BLaER1 treated with 17β-estradiol and CSF1 and Interleukin-3, amounts not matched to agents 10 nM and 100 nM (cell line): ENCODE results near the gene GPAM.

Experiments
- H3K27ac ChIP-seq, 11 experiments: shearing (Covaris generic); formaldehyde crosslinking; 2 replicates each; pipeline ENCODE4 v1.8.1; 2022
- H3K27me3 ChIP-seq, 11 experiments: shearing (Covaris generic); formaldehyde crosslinking; 2 replicates each; pipeline ENCODE4 v1.8.1; 2022
- H3K36me3 ChIP-seq, 11 experiments: shearing (Covaris generic); formaldehyde crosslinking; 2 replicates each; pipeline ENCODE4 v1.8.1; 2022
- H3K4me1 ChIP-seq, 10 experiments: shearing (Covaris generic); formaldehyde crosslinking; 2 replicates each; pipeline ENCODE4 v1.8.1; 2022
- H3K4me2 ChIP-seq, 11 experiments: shearing (Covaris generic); formaldehyde crosslinking; 2 replicates each; pipeline ENCODE4 v1.8.1; 2022
- H3K4me3 ChIP-seq, 10 experiments: shearing (Covaris generic); formaldehyde crosslinking; 2 replicates each; pipeline ENCODE4 v1.8.1; 2022
- H3K9ac ChIP-seq, 11 experiments: shearing (Covaris generic); formaldehyde crosslinking; 2 replicates each; pipeline ENCODE4 v1.8.1; 2022
- H3K9me3 ChIP-seq, 11 experiments: shearing (Covaris generic); formaldehyde crosslinking; replicated peaks in 1 of 11; 2 replicates each; pipeline ENCODE4 v1.8.1; 2022
- H4K20me1 ChIP-seq, 11 experiments: shearing (Covaris generic); formaldehyde crosslinking; 2 replicates each; pipeline ENCODE4 v1.8.1; 2022
- Cebpa-rat ChIP-seq, 11 experiments: shearing (Covaris generic); IDR thresholded peaks; 2 replicates each; pipeline ENCODE4 v1.8.1; 2022

Gene GPAM

GRCh38 chr10:112227331-112227987, 43.9 kb upstream of the GPAM start:
- Histone ChIP-seq H3K4me2 (peak overlapping the region in 1 of 11 experiments; percentile 9; a peak in 1 of 22 replicates), H3K9me3 (peaks cover 18 to 25% (median 20%) of the 10 kb centered on the region in 11 experiments; a peak in 21 of 22 replicates), H3K36me3 (no peaks in the 10 kb centered on the region), H3K4me3 (no peak overlapping the region), H3K4me1 (peaks cover 0 to 13% (median 2%) of the 10 kb centered on the region in 10 experiments; a peak in 7 of 20 replicates), H3K9ac (no peak overlapping the region), H3K27ac (no peak overlapping the region), H3K27me3 (peaks cover 0 to 5% (median 0%) of the 10 kb centered on the region in 11 experiments; a peak in 2 of 22 replicates), H4K20me1 (no peaks in the 10 kb centered on the region)
- peak in 1 of 11 experiments; percentile 6; a peak in 1 of 22 replicates for TF ChIP-seq Cebpa-rat (IDR thresholded peaks at IDR 0.05)

- Histone ChIP-seq H3K36me3 (no peaks in the 10 kb centered on the region), H3K27me3 (peaks cover 0 to 5% (median 0%) of the 10 kb centered on the region in 11 experiments; a peak in 2 of 22 replicates), H3K9me3 (peaks cover 18 to 25% (median 20%) of the 10 kb centered on the region in 11 experiments; a peak in 21 of 22 replicates), H3K9ac (no peak overlapping the region), H3K4me2 (no peak overlapping the region), H3K4me3 (no peak overlapping the region), H3K27ac (no peak overlapping the region), H3K4me1 (peaks cover 0 to 10% (median 2%) of the 10 kb centered on the region in 10 experiments; a peak in 7 of 20 replicates), H4K20me1 (no peaks in the 10 kb centered on the region)
- TF ChIP-seq Cebpa-rat (IDR thresholded peaks at IDR 0.05) = no peak
Observed at GRCh38 chr10:112226439-112227248, 43.1 kb upstream of the GPAM start.

- no peak overlapping the region for H3K9ac ChIP-seq
- no peaks in the 10 kb centered on the region for H4K20me1 ChIP-seq
- no peak overlapping the region for H3K4me2 ChIP-seq
- peaks cover 20 to 31% (median 22%) of the 10 kb centered on the region in 11 experiments; a peak in 21 of 22 replicates for H3K9me3 ChIP-seq
- TF ChIP-seq Cebpa-rat (IDR thresholded peaks at IDR 0.05) = no peak
- no peak overlapping the region for H3K27ac ChIP-seq
- H3K36me3 ChIP-seq = no peaks in the 10 kb centered on the region
- H3K4me1 ChIP-seq = peaks cover 0 to 4% (median 0%) of the 10 kb centered on the region in 10 experiments; a peak in 2 of 20 replicates
- H3K27me3 ChIP-seq = peaks cover 0 to 5% (median 0%) of the 10 kb centered on the region in 11 experiments; a peak in 1 of 22 replicates
- no peak overlapping the region for H3K4me3 ChIP-seq
Observed at GRCh38 chr10:112225771-112226438, 42.3 kb upstream of the GPAM start.

- no peak overlapping the region for H3K4me3 ChIP-seq
- peaks cover 0 to 5% (median 0%) of the 10 kb centered on the region in 11 experiments; a peak in 1 of 22 replicates for H3K27me3 ChIP-seq
- H3K4me1 ChIP-seq = peaks cover 0 to 4% (median 0%) of the 10 kb centered on the region in 10 experiments; a peak in 1 of 20 replicates
- no peak for TF ChIP-seq Cebpa-rat (IDR thresholded peaks at IDR 0.05)
- H3K9me3 ChIP-seq = peaks cover 28 to 39% (median 30%) of the 10 kb centered on the region in 11 experiments
- H3K36me3 ChIP-seq = no peaks in the 10 kb centered on the region
- H3K27ac ChIP-seq = no peak overlapping the region
- H4K20me1 ChIP-seq = no peaks in the 10 kb centered on the region
- no peak overlapping the region for H3K4me2 ChIP-seq
- H3K9ac ChIP-seq = no peak overlapping the region
Observed at GRCh38 chr10:112224933-112225529, 41.5 kb upstream of the GPAM start.

GRCh38 chr10:112223725-112224124, 40.2 kb upstream of the GPAM start:
- peaks cover 0 to 4% (median 0%) of the 10 kb centered on the region in 10 experiments; a peak in 1 of 20 replicates for H3K4me1 ChIP-seq
- no peak overlapping the region for H3K27ac ChIP-seq
- peaks cover 0 to 5% (median 0%) of the 10 kb centered on the region in 11 experiments; a peak in 1 of 22 replicates for H3K27me3 ChIP-seq
- H3K9ac ChIP-seq = no peak overlapping the region
- no peaks in the 10 kb centered on the region for H4K20me1 ChIP-seq
- no peak for TF ChIP-seq Cebpa-rat (IDR thresholded peaks at IDR 0.05)
- H3K4me3 ChIP-seq = no peak overlapping the region
- no peak overlapping the region for H3K4me2 ChIP-seq
- H3K9me3 ChIP-seq = peaks cover 32 to 52% (median 39%) of the 10 kb centered on the region in 11 experiments
- no peaks in the 10 kb centered on the region for H3K36me3 ChIP-seq

GRCh38 chr10:112222799-112223198, 39.2 kb upstream of the GPAM start:
- Histone ChIP-seq H4K20me1 (no peaks in the 10 kb centered on the region), H3K27ac (no peak overlapping the region), H3K4me3 (no peak overlapping the region), H3K36me3 (no peaks in the 10 kb centered on the region), H3K27me3 (peaks cover 0 to 5% (median 0%) of the 10 kb centered on the region in 11 experiments; a peak in 2 of 22 replicates), H3K4me1 (peaks cover 0 to 4% (median 0%) of the 10 kb centered on the region in 10 experiments; a peak in 1 of 20 replicates), H3K9me3 (peaks cover 32 to 55% (median 39%) of the 10 kb centered on the region in 11 experiments), H3K9ac (no peak overlapping the region), H3K4me2 (no peak overlapping the region)
- no peak for TF ChIP-seq Cebpa-rat (IDR thresholded peaks at IDR 0.05)

- H3K4me1 ChIP-seq = no peaks in the 10 kb centered on the region
- H3K27me3 ChIP-seq = peaks cover 0 to 5% (median 0%) of the 10 kb centered on the region in 11 experiments; a peak in 2 of 22 replicates
- no peak overlapping the region for H3K4me3 ChIP-seq
- peaks cover 23 to 43% (median 27%) of the 10 kb centered on the region in 11 experiments for H3K9me3 ChIP-seq
- no peaks in the 10 kb centered on the region for H3K36me3 ChIP-seq
- H3K27ac ChIP-seq = no peak overlapping the region
- no peak overlapping the region for H3K9ac ChIP-seq
- TF ChIP-seq Cebpa-rat (IDR thresholded peaks at IDR 0.05) = no peak
- no peaks in the 10 kb centered on the region for H4K20me1 ChIP-seq
- H3K4me2 ChIP-seq = no peak overlapping the region
Observed at GRCh38 chr10:112221545-112221944, 38.0 kb upstream of the GPAM start.

- peaks cover 11 to 31% (median 18%) of the 10 kb centered on the region in 11 experiments for H3K9me3 ChIP-seq
- no peak overlapping the region for H3K4me2 ChIP-seq
- H3K4me3 ChIP-seq = no peak overlapping the region
- no peaks in the 10 kb centered on the region for H4K20me1 ChIP-seq
- no peak overlapping the region for H3K9ac ChIP-seq
- no peak for TF ChIP-seq Cebpa-rat (IDR thresholded peaks at IDR 0.05)
- H3K4me1 ChIP-seq = no peaks in the 10 kb centered on the region
- no peak overlapping the region for H3K27ac ChIP-seq
- no peaks in the 10 kb centered on the region for H3K36me3 ChIP-seq
- H3K27me3 ChIP-seq = no peaks in the 10 kb centered on the region; a peak in 1 of 22 replicates
Observed at GRCh38 chr10:112218960-112219359, 35.4 kb upstream of the GPAM start.
